C1 segment of cervical spinal cord (tissue), 14 donors: Measurements from ENCODE around the gene PBX3.

Experiments
- DNase-seq, 14 donors: peaks; one replicate each; lab custom pipeline; 2025; lab: John Stamatoyannopoulos, UW

PBX3 gene

GRCh38 chr9:125747053-125747764 is at the start of gene PBX3:
Gene PBX3 (plus strand): TSS chr9:125747373.
- DNase-seq, result peak in 12 of 14 donors; percentile 5 to 71 (median 41)

GRCh38 chr9:125699870-125700269 is 47.3 kb upstream of the PBX3 start:
- DNase-seq, result no peak

DNA sequence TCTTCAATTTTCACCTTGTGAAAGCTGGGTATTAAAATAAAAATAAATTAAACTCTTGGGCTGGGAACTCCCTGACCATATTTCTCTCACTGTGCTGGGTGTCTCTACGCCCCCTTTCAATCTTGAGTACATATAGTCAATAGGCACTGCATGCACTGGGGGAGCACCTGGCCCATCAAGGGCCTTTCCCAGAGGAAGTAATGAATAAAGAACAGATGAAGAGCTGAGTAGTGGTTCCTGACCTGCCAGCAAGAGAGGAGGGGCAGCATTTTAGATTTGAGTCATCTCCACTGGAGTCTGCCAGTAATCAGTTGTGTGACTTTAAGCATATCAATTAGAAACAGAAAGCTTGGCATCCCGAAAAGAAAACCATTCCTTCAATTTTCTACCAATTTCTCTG is 46.4 kb upstream of the PBX3 start:
- no peak for DNase-seq

DNA sequence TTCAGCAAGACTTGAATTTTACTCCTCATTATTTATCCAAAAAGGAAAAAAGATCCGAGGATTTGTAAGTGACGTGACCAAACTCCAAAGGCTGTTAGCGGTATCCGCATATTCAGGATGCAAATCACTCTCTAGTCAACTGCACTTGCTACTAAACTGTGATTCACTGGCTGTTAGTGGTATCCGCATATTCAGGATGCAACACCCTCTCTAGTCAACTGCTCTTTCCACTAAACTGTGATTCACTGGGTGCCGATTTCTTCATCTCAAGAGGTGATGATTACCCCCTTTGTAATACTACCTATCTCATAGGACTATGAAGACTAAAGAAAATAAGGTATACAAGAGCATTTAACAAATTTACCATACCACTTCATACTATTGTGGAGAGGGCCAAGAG is 45.8 kb upstream of the PBX3 start:
- no peak for DNase-seq

- DNase-seq, result no peak
These were observed 43.5 kb upstream of the PBX3 start for GRCh38 chr9:125703662-125704061.

- no peak for DNase-seq
These were observed 41.3 kb upstream of the PBX3 start for GRCh38 chr9:125705893-125706292.

GRCh38 chr9:125706651-125707471 is 40.3 kb upstream of the PBX3 start, which contains the start of gene MAPKAP1:
Gene MAPKAP1 (minus strand): TSS chr9:125707208. CDS start chr9:125672574, 34,634 bp downstream.
- DNase-seq, result peak; percentile 39 to 97 (median 90)

GRCh38 chr9:125707472-125707804 is 39.7 kb upstream of the PBX3 start:
- peak in 1 of 14 donors; percentile 27 for DNase-seq

DNA sequence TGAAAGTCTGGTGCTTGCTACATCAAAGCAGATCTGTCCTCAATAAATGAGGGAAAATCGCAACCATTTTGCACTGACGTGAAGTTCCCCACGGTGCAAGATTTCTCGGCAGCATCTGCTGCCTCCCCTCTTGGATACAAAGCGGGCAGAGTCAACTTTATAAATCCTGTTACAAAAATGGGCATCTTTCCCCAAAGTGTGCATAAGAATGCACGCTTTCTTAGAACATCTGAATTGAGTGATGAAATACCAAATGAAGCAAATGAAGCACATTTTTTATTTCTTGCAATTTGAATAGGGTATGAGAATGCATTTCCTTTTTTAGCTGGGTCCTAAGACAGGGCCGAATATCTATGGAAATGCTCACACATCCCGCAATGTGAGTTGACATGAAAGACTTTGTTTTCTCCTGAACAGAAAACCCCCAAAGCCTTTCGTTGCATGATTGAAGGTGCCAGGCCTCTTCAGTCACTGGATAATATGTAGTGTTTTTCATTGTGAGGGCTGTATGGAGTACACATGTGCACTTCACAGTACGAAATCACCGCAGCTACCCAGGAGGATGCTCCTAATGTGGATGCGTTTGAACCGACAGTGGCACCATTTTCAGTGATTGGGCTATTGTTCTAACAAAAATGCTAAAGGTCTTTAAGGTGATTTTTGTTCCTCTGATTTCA is 20.6 kb upstream of the PBX3 start:
- DNase-seq, result no peak

DNA sequence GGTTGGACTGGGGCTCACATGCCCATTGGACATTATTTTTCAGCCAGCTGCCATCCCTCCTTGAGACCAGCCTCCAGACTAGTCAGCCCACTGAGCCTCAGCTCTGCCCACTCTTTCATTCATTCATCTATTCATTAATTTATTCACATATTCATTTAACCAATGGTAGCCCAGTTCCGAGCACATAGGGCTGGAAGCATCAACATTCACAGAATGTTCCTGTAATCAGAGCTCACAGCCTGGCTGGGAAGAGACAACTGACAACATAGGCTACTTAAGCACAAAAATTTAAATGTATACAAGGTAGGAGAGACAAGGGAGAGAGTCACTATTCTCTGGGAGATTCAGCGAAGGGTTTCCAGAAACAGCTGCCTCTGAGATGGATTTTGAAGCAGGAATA is 17.0 kb upstream of the PBX3 start:
- no peak for DNase-seq

DNA sequence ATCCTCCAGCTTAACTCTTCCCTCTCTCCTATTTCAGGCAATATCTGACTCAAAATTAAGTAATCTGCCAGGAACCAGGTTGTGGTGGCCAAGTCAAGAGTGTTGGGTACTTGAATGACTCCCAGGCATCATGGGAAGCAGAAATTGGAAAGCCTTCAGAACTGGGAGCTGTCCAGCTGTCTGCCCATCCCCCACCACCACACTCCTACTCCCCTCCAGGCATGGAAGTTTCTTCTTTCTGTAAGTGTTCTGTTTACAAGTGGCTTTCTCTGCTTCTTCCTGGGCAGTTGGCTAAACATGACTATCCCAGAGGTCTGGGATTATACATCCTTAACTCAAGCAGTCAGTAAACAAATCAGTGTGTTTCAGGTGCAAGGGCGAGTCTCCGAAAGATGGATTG is 14.6 kb upstream of the PBX3 start:
- DNase-seq, result peak in 1 of 14 donors; percentile 2

DNA sequence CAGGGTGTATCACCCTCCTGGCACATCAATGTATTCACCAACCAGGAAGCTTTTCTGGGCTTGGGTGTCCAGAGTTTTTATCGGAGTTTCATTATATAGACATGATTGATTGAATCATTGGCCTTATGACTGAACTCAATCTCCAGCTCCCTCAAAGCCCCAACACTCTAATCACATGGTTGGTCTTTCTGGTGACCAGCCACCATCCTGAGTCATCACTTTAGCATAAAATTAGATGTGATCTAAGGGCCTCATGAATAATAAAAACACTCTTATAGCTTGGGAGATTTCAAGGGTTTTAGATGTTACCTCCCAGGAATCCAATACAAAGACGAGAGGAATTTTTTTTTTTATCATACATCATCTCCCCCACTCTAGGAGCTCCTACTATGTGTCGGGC is 7.7 kb upstream of the PBX3 start:
- no peak for DNase-seq

- no peak for DNase-seq
These were observed 4.5 kb upstream of the PBX3 start for GRCh38 chr9:125742657-125743056.

DNA sequence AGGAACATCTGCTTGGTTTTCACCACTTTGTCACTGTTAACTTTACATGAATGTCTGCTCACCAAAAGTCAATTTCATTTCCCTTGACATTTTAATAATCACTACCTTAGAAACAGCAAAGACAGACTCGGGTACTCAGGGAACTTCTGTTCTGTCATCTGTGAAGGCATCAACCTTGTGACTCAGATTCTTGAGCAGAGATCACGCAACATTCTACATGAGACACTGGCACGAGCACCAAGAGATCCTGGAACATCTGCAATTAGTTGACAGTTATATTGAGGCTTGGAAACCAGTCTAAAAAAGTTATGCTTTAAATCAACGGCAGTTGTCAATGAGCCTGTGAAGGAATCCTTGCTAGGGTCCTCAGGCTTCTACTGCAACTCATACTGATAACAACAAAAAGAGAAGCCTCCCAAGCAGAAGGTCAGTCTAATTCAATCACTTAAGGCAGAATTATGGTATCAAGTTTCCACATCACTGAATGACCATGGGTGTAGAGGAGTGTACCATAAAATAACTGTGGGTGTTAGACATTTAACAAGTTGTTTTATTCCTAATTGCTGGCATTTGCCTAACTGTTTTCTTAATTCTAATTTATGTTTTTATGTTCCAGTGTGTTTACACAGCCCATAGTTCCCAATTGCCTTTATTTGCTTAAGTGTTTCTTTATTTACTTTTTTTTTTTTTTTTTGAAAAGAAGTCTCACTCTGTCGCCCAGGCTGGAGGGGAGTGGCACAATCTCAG is 3.3 kb upstream of the PBX3 start:
- DNase-seq, result no peak

- DNase-seq, result no peak
These were observed 2.6 kb upstream of the PBX3 start for GRCh38 chr9:125744616-125745015.

GRCh38 chr9:125745018-125745417 is 2.2 kb upstream of the PBX3 start:
- DNase-seq, result no peak

GRCh38 chr9:125745682-125746016 is 1.5 kb upstream of the PBX3 start:
- no peak for DNase-seq

DNA sequence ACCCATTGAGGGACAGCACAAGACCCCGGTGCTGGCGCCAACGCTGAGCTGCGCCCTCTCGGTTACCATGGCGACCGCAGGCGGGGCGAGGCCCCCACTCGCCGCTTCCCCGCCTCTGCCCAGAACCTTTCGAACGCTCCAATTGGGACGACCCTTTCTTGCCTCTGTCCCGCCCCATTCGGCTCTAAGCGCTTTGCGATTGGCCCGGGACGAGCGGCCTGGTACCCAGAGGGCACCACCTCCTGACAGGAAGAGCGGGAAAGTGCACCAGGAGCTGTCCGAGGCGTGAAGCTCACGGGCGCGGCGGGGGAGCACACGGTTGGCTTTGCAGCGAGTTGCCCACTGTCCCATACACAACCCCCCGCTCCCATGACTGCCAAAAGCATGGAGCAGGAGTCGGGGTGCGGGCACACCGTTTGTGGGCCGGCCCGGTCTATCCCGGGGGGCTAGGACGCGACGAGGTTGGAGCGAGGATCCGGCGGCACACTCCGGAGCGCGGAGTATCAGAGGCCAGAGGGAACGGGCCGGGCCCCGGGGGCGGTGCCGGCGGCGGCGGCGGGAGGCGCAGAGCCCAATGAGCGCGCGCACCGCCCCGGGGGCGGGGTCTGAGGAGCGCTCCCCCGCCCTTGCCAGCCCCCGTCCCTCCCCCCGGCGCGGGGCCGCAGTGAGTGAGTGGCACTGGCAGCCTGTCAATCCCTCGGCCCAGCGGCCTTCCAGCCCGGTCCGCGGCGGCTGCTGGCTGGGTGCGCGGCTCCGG is 978 bp upstream of the PBX3 start:
- peak; percentile 39 to 97 (median 89) for DNase-seq

- DNase-seq, result no peak
These were observed 460 bp upstream of the PBX3 start for GRCh38 chr9:125746774-125747052.

DNA sequence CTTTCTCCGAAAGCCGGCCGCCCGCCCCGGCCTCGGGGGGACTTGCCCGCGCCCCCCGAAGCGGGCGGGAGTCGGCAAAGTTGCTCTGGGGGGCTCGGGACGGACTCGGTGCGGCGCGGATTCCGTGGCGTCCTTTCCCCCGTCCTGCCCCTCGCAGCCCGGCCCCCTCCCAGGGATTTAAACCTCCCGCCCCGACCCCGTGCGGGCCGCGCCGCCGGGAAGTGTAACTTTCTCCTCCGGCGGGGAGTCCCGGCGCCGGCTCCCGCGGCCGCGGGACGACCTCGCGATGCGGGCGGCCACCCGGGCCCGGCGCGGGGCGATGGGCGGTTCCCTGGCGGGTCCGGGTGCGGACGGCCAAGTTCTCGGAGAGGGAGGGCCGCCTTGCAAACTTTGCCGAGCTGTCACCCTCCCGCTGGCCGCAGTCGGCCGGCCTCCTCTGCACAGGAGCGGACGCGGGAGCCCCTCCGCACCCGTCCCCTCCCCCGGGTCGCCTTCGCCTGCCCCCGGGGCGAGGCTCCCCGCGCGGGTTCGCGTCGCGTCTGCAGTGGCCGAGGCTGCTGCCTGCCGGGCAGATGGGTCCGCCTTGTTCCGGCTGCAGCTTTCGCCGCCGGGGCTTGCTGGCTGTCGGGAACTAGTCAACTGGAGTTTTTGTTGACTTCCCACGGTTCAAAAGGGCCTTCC is 732 bp downstream of the PBX3 start:
- DNase-seq, result peak in 8 of 14 donors; percentile 22 to 70 (median 50)
